ENCODE measurements around the gene SERAC1. TPM values are rescaled to one million over a fixed set of nuclear protein-coding genes. Genes with fewer than 3 reads are reported as not detected.

Gene SERAC1
- polyA plus RNA-seq, 1 donor (not counting 4 experiments of a cell fraction or from before 2014, with no cell fraction given) = 10.1 TPM

DNA sequence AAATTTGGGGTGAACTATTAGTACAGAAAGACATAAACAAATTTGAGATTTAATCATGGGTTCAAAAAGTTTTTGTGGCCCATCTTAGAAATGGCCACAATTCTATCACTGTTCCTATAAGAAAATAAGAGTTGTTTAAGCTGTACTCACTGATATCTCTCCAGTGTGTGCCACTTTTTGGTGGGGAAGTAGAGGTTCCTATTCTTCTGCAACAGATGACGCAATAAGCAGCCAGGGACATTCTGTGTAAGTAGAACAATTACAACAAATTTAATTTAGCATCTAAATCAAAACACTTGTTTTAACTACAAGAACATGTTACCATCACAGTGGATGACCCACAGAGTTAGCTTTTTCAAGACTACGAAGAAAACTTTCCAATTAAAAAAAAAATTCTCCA lies 9.9 kb downstream of the SERAC1 start:
- dilution Hi-C loops (cut with MboI; ENCODE audit: extremely low pct_ligation_motif_present, low sequenced_read_pairs) = no loop called here
- H3K27me3 ChIP-seq (ENCODE audit: control insufficient read depth, extremely low read depth, insufficient read depth, low read length) = no peaks in the 10 kb centered on the region
- no peaks in the 10 kb centered on the region for H3K9me3 ChIP-seq (ENCODE audit: control insufficient read depth, low read depth, low read length)
- no peak overlapping the region for H3K9ac ChIP-seq (ENCODE audit: control insufficient read depth, extremely low read depth, insufficient read depth, low read length)
- peaks cover 1% of the 10 kb centered on the region for H3K4me1 ChIP-seq (ENCODE audit: control insufficient read depth, extremely low read depth, insufficient read depth, low read length)
- no peaks in the 10 kb centered on the region for H4K20me1 ChIP-seq (ENCODE audit: control insufficient read depth, extremely low read depth, insufficient read depth, low read length)
- TF ChIP-seq, protein P1, sequence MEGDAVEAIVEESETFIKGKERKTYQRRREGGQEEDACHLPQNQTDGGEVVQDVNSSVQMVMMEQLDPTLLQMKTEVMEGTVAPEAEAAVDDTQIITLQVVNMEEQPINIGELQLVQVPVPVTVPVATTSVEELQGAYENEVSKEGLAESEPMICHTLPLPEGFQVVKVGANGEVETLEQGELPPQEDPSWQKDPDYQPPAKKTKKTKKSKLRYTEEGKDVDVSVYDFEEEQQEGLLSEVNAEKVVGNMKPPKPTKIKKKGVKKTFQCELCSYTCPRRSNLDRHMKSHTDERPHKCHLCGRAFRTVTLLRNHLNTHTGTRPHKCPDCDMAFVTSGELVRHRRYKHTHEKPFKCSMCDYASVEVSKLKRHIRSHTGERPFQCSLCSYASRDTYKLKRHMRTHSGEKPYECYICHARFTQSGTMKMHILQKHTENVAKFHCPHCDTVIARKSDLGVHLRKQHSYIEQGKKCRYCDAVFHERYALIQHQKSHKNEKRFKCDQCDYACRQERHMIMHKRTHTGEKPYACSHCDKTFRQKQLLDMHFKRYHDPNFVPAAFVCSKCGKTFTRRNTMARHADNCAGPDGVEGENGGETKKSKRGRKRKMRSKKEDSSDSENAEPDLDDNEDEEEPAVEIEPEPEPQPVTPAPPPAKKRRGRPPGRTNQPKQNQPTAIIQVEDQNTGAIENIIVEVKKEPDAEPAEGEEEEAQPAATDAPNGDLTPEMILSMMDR (optimal IDR thresholded peaks at IDR 0.05 in 1 of 3, IDR thresholded peaks at IDR 0.05 in 1 of 3, conservative IDR thresholded peaks at IDR 0.05 in 1 of 3; ENCODE audit: extremely low read depth in 1 of 3, insufficient read depth in 2 of 3, low read length in 3 of 3) = no peak
- no peak for TF ChIP-seq EZH2 (IDR thresholded peaks at IDR 0.05; ENCODE audit: low read length)
- FAIRE-seq = no peak
- H3K9me1 ChIP-seq (ENCODE audit: control insufficient read depth, extremely low read depth, insufficient read depth, low read length) = no peaks in the 10 kb centered on the region
- H3K4me3 ChIP-seq (ENCODE audit: control insufficient read depth in 2 of 3, extremely low read depth in 1 of 3, insufficient read depth in 2 of 3, low read depth in 1 of 3, low read length in 3 of 3) = no peak overlapping the region
- H2AFZ ChIP-seq (ENCODE audit: control insufficient read depth, low read length) = no peak overlapping the region
- H3K27ac ChIP-seq (ENCODE audit: control insufficient read depth, insufficient read depth, low read length) = no peak overlapping the region
- no peak for DNase-seq (ENCODE audit: low read depth, low spot score)
- H3K4me2 ChIP-seq (ENCODE audit: control insufficient read depth, extremely low read depth, insufficient read depth, low read depth, low read length) = no peak overlapping the region
- H3K36me3 ChIP-seq (ENCODE audit: control insufficient read depth in 2 of 2, extremely low read depth in 1 of 2, insufficient read depth in 2 of 2, low read length in 2 of 2) = peaks cover 0 to 1% of the 10 kb centered on the region in 2 experiments
- H3K79me2 ChIP-seq (ENCODE audit: control insufficient read depth, insufficient read depth, low read length) = peaks cover 5% of the 10 kb centered on the region

DNA sequence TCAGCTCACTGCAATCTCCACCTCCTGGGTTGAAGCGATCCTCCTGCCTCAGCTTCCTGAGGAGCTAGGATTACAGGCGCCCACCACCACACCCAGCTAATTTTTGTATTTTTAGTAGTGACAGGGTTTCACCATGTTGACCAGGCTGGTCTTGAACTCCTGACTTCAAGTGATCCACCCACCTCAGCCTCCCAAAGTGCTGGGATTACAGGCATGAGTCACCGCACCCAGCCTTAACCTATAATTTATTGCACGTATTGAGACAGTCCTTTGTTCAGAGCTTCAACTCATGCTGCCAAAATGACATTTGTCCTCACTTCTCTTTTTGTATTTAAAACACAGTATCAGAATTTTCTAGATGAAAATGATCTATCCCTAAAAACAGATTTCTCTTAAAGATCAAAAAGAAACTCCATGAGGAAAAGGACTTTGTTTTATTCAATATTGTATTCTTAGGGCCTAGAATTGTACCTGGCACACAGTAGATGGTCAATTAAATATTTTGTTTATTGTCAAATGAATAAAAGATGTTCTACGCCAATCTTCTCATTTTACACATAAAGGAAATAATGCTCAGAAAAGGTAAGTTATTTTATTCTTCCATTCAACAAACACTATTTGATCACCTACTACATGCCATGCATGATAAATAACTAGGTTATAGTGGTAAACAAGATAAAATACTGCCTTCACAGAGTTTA lies 10.8 kb downstream of the SERAC1 start:
- Histone ChIP-seq H2AFZ (ENCODE audit: control insufficient read depth, low read length) (no peak overlapping the region), H3K27ac (ENCODE audit: control insufficient read depth, insufficient read depth, low read length) (no peak overlapping the region), H3K27me3 (ENCODE audit: control insufficient read depth, extremely low read depth, insufficient read depth, low read length) (no peaks in the 10 kb centered on the region), H3K9me3 (ENCODE audit: control insufficient read depth, low read depth, low read length) (no peaks in the 10 kb centered on the region), H3K9me1 (ENCODE audit: control insufficient read depth, extremely low read depth, insufficient read depth, low read length) (no peaks in the 10 kb centered on the region), H3K4me3 (ENCODE audit: control insufficient read depth in 2 of 3, extremely low read depth in 1 of 3, insufficient read depth in 2 of 3, low read depth in 1 of 3, low read length in 3 of 3) (no peak overlapping the region), H3K79me2 (ENCODE audit: control insufficient read depth, insufficient read depth, low read length) (peaks cover 3% of the 10 kb centered on the region), H3K36me3 (ENCODE audit: control insufficient read depth in 2 of 2, extremely low read depth in 1 of 2, insufficient read depth in 2 of 2, low read length in 2 of 2) (peaks cover 0 to 1% of the 10 kb centered on the region in 2 experiments), H4K20me1 (ENCODE audit: control insufficient read depth, extremely low read depth, insufficient read depth, low read length) (no peaks in the 10 kb centered on the region), H3K9ac (ENCODE audit: control insufficient read depth, extremely low read depth, insufficient read depth, low read length) (no peak overlapping the region), H3K4me2 (ENCODE audit: control insufficient read depth, extremely low read depth, insufficient read depth, low read depth, low read length) (no peak overlapping the region), H3K4me1 (ENCODE audit: control insufficient read depth, extremely low read depth, insufficient read depth, low read length) (peaks cover 7% of the 10 kb centered on the region)
- DNase-seq (ENCODE audit: low read depth, low spot score) = no peak
- dilution Hi-C loops (cut with MboI; ENCODE audit: extremely low pct_ligation_motif_present, low sequenced_read_pairs) = no loop called here
- no peak for FAIRE-seq
- TF ChIP-seq EZH2 (IDR thresholded peaks at IDR 0.05; ENCODE audit: low read length) = no peak
- TF ChIP-seq, protein P1 (optimal IDR thresholded peaks at IDR 0.05 in 1 of 3, IDR thresholded peaks at IDR 0.05 in 1 of 3, conservative IDR thresholded peaks at IDR 0.05 in 1 of 3; ENCODE audit: extremely low read depth in 1 of 3, insufficient read depth in 2 of 3, low read length in 3 of 3) = no peak
